HG03432 (cell line): ENCODE data around the gene TBC1D3B.
"Not testable (repeated sequence)": the region's sequence is repeated elsewhere in the genome, so short reads cannot be mapped to it uniquely, and the experiment has no call there.

ENCODE experiments used
- ATAC-seq: cut with Tn5 transposase; IDR thresholded peaks from one replicate; pipeline ENCODE4 v1.9.1; 2021; ENCODE audit warnings: mild to moderate bottlenecking, moderate library complexity; ENCODE audit not compliant: unreplicated experiment

TBC1D3B gene

DNA sequence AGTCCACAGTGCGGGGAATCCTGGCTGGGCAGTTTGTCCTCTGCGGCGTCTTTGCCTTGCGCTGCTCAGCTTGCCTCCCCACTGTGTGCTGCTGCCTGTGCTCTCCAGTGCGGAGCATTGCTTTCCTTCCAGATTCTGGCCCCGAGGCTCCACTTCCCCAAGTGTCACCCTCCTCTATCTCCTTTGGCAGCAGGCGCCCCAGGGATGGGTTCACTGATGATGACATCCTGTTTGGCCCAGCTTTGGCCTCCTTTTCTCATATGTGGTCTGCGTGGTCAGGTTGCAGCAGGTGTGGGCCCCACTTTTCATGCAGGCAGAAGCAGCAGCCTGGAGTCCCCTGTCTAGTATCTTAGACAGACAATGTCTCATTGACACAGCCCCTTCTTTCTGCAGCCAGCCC, 25.1 kb upstream of the TBC1D3B start:
- not testable (repeated sequence) for ATAC-seq

GRCh38 chr17:36201102-36201501, 24.7 kb upstream of the TBC1D3B start:
- ATAC-seq: not testable (repeated sequence)

DNA sequence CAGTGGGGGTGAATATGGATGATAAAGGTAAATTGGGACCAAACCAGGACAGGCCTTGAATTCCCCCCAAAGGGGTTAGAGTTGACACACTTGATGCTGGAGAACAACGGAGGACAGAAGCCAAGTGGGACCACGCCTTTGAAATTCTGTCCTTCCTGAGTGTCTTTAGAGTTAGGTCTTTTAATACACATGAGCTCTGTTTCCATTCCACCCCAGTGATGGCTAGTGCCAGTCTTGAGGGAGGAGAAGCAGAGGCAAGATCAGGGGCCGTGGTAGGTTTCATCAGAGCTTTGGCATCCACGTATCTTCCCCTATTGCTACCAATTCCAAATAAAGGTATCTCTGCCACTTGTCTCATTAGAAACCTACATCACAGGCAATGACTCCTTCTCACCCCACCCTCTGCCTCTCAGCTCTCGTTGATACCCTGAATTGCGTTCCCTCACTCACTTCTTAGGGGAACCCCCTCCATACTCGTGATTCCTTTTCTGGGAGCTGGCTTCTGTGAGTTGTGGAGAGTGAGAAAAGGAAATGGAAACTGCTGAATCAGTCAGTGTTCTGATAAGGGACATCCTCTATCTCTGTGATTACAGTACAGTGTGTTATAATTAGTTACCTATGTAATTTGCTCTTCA, 22.5 kb upstream of the TBC1D3B start:
- ATAC-seq: peak; percentile 14

GRCh38 chr17:36197387-36197703, 20.9 kb upstream of the TBC1D3B start:
- peak; percentile 18 for ATAC-seq

- ATAC-seq: no peak
These were observed 19.7 kb upstream of the TBC1D3B start for GRCh38 chr17:36196131-36196486.

GRCh38 chr17:36195434-36196130, 19.1 kb upstream of the TBC1D3B start:
- ATAC-seq: no peak

- not testable (repeated sequence) for ATAC-seq
These were observed 18.5 kb upstream of the TBC1D3B start for GRCh38 chr17:36194832-36195433.

DNA sequence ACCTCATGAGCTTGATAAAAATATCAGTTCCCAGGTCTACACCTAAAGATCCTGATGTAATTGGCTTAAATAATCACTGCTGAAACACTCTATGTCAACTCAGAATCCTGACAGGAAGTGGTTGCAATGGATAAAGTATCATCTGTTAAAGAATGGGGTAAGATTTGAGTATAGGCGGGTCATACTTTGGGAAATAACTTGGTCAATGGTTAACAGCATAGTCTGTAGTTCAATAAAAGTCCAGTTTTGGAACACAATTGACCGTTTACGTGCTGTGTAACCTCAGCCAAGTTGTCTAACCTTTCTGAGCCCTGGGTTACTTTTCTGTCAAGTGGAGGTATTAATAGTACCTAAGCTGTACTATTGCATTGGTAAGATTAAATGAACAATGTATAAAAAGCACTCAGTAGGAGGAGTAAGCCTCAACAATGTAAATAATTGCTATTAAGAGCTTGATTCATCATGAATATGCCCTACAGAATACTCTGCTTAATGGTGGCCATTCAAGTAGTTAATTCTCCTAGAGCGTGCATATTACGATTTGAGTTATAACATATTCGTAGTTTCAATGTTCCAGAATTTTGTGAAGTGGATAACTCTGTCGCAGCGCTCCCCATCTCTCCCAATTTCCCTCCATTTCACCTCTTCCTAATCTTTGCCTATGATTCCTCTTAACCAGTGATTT, 17.9 kb upstream of the TBC1D3B start:
- ATAC-seq: not testable (repeated sequence)

- no peak for ATAC-seq
These were observed 16.9 kb upstream of the TBC1D3B start for GRCh38 chr17:36193216-36193775.

GRCh38 chr17:36190549-36191330, 14.3 kb upstream of the TBC1D3B start:
- not testable (repeated sequence) for ATAC-seq

DNA sequence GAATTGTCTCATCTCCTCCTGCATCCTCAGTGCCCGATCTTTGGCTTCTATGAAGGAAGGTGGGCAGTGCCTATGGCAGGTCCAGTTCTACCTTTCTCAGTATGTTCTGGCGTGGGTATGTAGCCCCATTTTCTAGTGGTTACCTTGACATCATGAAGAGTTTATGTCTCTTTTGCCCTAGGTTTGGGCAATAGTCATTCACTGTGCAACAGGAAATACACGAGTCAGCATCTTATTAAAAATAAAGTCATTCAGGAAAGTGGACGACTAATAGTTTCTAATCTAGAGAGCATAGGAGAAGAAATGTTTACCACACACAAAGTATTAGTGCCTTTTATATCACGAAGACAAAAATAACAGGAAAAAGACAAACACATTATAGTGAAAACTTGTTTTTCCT, 13.6 kb upstream of the TBC1D3B start:
- not testable (repeated sequence) for ATAC-seq

- peak; percentile 56 for ATAC-seq
These were observed 12.5 kb upstream of the TBC1D3B start for GRCh38 chr17:36188891-36189306.

GRCh38 chr17:36187943-36188665, 11.7 kb upstream of the TBC1D3B start:
- ATAC-seq: not testable (repeated sequence)

DNA sequence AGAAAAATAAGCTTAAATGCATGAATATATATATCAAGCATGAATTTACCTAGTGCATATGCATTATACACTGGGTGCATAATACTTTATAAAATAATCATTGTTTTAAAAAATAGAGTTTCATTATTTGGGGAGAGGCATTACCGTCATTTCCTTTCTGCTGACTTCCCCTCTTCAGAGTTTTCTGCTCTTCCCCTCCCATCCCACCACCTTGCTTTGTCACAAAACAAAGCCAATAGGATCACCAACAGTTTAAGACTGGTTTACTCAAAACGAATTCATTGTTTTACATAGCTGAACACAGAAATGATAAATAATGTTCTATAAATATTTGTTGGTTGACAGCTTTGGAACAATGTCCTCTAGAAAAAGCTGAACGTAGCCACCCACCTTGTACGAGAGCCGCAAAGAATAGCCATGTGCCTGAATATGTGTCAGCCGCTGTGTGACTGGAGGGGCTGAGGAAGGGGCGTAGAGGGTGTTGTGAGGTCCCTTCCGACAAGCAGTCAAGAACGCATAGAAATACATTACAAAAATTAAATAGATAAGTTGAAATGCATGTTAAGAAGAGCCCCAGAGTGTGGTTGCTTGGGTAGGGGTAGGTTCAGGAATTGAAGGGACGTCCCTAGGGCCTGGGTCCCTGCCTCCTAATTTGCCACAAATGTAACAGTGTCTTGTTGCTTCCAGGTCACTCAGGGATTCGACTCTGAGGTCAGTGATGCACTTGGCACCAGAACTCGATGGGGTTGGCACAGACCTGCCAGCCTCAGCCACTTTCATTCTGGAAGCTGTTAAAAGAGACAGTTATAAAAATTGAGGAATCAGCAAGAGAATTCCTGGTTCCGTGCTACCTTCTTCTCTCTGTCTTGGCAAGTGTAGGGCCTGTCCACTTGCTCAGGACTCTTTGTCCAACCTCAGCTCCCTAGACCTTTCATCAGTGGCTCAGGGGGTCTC, 10.7 kb upstream of the TBC1D3B start:
- not testable (repeated sequence) for ATAC-seq

DNA sequence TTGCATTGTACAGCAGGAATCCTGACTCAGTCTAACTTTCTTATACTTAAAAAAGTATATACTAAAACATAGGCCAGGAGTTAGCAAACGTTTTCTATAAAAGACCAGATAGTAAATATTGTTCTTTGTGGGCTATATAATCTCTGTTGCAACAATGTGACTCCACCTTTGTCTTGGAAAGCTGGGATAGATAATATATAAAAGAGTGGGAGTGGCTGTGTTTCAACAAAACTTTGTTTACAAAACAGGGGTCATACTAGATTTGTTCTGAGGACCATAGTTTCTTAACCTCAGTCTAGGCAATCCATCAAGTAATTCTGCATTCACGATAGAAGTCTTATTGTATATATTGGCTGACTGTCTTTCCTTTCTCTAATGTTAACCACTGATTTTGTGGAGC, 9.0 kb upstream of the TBC1D3B start:
- ATAC-seq: no peak

DNA sequence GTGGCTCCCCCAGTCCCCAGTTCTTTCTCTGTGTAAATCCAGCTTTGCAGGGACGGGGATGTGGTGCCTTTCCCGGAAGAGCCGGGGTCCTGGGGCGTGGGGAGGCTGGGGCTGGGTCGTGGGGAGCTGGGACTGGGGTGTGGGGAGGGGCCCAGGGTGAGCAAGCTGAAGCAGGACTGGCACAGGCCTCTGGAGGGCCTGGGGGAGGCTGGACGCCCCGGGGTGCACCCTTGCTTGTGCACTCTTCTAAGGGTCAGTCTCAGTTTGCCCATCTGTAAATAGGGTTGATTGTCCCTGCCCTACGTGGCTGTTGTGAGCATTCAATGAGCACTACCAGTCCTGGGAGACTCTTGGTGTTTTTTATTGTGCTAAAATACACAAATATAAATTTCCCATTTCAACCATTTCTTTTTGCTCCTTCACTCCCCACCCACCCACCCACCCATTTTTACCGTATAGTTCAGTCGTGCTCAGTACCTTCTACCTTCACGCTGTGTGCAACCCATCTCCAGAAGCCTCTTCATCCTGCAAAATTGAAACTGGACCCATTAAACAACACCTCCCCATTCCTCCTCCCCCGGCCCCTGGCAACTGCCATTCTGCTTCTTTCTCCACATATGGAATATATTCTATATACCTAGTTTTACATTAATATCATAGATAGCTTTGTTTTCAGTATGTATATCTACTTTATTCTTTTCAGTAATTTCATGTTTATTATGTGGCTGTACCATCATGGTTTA, 7.8 kb upstream of the TBC1D3B start:
- no peak for ATAC-seq

DNA sequence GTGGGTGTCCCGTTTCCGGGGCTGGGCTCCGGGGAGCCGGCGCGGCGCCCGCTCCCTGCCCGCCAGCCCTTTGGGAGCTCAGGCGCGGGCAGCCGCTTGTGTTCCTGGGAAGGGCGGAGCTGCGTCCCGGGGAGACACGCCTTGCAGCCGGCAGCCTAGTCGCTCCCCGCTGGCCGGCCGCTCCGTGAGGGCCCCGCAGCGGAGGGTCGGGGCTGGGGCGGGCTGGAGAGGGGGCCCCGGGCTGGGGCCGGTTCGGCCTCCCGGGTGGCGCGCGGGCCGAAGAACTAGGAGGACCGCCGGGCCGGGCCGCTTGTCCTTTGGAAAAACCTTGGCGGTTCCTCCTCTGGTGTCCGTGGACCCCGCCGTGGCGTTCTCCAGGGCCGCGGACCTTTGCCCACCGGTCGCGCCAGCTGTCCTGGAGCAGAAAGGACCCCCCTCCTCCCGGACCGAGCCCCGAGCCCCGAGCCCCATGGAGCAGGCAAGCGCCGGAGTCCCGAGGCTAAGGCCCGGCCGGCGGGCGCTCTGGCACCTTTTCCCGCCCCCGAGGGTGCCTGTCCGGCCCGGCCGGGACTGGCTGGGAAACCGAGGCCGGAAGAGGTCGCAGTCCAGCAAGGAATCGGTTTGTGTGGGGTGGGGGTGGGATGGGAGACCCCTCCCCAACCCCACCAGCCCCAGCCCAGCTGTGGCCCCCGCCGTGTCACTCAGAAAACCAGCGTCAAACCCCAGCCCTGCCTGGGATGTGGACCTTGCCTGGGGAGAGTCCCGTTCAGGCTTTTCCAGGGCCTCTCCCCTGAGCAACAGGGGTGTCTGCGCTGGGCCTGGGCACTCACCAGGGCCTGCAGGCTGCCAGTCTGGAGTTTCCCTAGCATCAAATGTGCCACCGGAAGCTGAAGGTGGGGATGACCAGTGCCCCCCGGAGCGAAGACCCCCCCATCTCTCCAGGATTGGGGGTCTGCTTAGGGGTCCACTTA, 6.8 kb upstream of the TBC1D3B start:
- ATAC-seq: no peak
